GM21367 (cell line): Measurements from ENCODE around the gene POLRMT.
"Not testable (repeated sequence)": the region's sequence is repeated elsewhere in the genome, so short reads cannot be mapped to it uniquely, and the experiment has no call there.

Source experiments
- ATAC-seq: cut with Tn5 transposase; IDR thresholded peaks from one replicate; pipeline ENCODE4 v1.9.1; 2021; ENCODE audit not compliant: unreplicated experiment

The POLRMT gene

DNA sequence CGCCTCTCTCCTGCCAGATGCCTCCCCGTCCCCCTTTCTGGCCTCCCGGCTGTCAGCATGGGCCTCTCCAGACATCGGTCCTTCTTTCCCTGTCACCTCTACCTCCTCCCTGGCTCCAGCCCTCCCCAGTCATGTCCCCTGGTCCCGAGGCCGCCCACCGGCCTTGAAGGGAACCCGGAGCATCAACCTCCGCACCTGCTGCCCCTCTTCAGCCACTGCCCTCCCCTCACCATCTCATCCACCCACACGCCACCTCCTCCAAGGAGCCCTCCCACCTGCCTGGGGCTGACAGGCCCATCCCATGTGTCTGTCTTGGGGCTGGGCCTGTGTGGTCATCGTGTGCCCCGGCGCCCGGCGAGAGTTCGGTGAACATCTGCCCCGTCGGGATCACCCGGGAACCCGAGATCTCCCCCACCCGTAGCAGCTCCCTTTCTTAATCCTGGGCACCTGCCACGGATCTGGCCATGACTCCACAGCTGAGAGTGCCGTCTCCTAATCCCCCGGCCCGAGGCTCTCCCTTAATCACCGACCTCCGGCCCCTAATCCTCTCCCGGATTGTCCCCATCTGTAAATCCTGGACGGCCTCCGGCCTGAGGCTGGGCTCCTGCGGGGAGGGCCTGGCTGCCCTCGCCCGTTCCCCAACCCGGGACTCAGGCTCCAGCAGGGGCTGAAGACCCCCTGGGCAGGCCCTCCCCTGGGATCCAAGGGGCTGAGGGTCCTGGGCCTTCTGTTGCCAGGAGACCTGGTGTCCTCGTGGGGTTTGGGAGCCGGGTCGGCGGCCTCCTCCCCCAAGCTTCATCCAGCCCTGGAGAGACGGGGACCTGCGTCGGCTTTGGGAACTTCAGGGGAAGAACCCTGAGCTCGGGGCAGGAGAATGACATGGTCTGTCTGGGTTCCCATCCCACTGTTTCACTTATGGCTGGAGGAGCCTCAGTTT is 37.7 kb downstream of the POLRMT start:
- ATAC-seq: no peak

DNA sequence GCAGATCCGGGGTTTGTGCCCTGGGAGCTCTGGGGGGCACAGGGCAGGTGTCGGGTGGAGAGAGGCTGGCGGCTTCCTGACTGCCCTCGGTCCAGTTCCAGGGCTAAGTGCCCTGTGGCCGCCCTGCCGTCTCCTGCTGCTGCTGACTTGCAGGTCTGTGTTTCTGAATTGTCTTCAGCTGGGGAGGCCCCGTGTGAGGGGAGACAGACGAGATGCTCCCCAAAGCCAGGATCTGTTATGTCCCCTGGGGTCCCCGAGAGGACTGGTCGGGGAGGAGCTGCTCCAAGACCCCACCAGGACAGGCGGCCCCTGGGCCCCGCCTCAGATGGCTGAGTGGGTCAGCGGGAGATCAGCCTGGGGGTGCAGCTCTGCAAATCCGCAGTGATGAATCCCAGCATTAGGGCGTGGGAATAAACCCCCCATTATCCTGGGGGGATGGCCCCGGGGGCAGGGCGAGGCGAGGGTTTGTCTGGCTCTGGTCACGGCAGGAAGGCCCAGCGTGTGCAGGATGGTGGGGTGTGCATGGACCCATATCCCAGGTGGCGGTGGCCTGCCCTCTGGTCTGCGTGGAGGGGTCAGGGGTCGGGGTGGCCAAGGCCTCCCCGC is 39.0 kb downstream of the POLRMT start:
- ATAC-seq: no peak

DNA sequence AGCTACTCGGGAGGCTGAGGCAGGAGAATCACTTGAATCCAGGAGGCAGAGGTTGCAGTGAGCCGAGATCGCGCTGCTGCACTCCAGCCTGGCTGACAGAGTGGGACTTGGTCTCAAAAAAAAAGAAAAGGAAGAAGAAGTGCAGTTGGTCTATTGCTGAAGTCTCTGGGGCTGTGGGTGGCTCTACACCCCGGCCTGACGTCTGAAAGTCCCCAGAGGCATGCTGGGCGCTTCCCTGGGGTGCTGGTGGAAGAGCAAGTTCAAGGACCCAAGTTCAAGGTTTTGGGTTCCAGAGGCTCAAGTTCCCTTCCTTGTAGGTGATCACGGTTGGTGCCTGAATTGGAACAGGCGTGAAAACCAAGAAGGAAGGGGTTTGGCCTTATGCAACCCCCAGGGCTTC is 39.8 kb downstream of the POLRMT start:
- no peak for ATAC-seq

DNA sequence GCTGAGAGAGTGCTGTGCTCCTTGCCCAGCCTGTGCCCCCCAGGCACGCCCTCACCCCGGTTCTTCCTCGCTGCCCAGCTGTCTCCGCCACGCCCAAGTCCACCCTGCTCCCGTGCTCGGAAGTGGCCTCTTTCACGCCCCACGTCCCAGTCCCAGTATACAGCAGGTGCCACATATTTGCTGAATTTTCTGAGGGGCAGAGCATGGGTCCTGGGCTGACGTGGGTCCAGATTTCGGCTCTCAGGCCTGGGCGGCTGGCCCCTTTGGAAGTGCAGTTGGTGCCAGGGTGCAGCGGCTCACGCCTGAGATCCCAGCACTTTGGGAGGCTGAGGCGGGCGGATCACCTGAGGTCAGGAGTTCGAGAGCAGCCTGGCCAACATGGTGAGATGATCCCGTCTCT is 40.3 kb downstream of the POLRMT start:
- no peak for ATAC-seq

DNA sequence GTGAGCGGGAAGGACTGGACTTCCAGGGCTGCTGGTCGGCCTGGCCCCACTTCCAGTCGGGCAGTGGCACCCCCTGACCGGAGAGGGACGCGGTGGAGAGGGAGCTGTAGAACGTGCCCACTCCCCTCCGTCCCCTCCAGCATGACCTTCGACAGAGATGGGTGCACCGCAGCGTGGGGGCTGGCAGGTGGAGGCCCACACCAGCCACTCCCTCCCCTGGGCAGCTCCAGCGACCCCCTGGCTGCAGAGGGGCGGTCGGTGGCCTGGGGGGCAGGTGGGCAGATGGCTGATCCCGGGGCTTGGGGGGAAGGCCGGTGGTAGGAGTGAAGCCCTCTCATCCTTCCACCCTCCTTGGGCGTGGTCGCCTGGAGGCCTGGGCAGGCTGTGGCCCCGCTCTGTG is 41.2 kb downstream of the POLRMT start:
- ATAC-seq: no peak

DNA sequence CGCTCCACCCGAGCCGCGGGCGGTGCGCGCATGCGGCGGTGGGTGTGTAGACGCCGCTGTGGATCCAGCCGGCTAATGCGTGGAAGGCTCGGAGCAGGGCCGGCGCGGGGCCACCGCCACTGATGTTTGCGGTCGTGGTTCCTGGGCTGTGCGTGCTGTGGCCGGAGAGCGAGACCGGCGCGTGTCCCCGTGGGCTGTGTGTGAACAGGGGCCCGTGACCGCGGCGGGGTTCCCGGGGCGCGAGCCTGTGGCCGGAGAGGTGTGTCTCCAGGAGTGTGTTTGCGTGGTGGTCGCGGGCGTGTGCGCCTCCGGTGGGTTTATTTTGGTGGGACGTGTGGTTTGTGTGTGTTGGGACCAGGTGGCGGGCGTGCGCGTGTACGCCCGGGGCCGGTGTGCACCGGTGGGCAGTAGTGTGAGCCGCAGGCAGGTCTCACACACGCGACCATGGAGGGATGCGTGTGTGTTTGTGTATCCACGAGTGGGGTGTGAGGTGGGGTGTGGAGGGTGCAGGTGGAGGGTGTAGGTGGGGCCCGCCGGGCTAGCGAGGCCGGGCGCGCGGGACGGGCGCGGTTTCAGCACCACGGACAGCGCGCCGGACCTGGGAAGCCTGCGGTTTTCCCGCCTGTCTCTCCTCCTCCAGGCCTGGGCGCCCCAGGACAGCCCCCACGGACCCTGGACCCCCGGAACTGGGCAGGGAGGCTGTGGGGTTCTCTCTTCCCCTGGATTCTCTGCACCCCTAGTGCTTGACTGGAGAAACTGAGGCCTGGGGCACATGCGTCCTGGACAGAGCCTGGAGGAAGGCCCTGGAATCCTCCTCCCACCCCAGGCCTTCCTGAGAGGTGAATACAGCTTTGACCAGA is 42.0 kb downstream of the POLRMT start:
- no peak for ATAC-seq

DNA sequence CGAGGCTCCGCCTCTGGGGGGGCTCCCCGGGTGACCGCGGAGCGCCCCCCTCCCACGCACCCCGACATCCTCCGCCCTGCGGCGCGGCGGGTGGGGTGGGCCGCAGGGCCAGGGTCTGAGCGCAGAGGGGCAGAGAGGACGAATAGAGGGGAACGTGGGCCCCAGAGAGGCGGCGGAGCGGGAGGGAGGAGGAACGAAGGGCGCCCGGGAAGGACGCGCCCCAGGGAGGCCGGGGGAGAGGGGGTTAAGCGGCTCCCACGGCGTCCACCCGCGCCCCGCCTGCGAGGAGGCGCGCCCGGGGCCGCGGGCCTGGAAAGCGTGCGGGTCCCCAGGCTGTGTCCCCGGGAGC is 42.6 kb downstream of the POLRMT start:
- no peak for ATAC-seq

DNA sequence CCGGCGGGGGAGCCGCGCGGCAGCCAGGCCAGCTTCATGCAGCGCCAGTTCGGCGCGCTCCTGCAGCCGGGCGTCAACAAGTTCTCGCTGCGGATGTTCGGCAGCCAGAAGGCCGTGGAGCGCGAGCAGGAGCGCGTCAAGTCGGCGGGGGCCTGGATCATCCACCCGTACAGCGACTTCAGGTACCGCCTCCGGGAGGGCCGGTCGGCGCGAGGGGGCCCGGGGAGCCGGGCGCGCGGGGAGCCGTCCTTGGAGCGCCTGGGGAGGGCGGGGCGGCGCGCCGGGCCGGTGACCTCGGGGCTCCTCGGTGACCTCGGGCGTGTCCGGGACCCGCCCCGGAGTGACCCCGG is 43.0 kb downstream of the POLRMT start:
- no peak for ATAC-seq

DNA sequence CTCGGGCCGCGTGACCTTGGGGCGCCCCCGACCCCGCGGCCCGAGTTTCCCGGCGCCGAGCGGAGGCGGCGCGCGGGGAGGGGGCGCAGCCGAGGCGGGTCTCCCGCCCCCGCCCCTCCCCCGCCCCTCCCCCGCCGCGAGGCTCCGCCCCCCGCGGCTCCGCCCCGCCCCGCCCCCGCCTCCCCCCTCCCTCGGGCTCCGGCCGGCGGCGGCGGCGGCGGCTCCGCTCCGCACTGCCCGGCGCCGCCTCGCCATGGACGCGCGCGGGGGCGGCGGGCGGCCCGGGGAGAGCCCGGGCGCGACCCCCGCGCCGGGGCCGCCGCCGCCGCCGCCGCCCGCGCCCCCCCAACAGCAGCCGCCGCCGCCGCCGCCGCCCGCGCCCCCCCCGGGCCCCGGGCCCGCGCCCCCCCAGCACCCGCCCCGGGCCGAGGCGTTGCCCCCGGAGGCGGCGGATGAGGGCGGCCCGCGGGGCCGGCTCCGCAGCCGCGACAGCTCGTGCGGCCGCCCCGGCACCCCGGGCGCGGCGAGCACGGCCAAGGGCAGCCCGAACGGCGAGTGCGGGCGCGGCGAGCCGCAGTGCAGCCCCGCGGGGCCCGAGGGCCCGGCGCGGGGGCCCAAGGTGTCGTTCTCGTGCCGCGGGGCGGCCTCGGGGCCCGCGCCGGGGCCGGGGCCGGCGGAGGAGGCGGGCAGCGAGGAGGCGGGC is 43.5 kb downstream of the POLRMT start, which contains the start of gene HCN2:
Gene HCN2, plus strand, starts transcription at position 189 of the 703 bp plus-strand sequence. Its CDS starts 65 bp downstream, at position 254.
- ATAC-seq: no peak

DNA sequence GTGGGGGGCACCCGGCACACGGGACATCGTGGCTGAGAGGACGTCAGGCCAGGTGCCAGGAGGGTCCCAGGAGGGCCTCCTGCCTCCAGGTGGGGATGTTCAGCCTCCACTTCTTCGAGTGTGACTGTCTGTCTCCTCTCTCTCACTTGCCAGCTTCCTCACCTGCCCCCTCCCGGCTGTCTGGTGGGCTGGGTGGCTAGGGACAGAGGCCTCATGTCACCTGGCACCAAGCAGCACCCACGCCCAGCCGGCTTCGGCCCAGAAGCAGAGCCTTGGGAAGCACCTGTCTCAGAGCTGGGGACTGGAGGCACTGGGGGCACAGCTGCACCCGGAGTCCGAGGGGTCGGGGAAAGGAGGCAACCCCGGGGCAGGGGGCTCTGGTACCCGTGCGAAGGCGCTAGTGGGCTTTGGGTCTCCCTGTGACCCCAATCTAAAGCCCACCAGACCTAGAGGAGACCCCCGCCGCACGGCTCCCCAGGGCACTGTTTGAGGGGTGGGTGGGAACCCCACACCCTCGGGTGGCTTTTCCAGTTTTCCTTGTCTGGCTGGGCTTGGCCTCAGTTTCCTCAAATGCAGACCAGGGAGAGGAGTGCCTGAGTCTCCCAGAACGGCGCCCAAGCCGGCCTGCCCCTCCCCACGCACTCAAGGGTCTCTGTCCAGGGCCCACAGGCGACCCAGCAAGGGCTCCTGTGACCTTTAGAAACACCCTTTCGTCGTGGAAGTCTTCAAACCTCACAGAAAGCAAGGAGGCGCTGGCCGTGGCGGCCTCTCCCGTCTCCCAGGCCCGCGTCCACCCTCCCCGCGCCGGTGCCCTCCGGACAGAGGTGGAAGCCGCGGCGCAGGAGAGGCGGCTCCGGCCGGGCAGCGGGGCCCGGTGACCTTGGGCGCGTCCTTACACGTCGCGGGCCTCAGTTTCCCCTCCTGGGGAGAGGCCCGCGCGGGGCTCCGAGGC is 44.3 kb downstream of the POLRMT start:
- ATAC-seq: no peak

DNA sequence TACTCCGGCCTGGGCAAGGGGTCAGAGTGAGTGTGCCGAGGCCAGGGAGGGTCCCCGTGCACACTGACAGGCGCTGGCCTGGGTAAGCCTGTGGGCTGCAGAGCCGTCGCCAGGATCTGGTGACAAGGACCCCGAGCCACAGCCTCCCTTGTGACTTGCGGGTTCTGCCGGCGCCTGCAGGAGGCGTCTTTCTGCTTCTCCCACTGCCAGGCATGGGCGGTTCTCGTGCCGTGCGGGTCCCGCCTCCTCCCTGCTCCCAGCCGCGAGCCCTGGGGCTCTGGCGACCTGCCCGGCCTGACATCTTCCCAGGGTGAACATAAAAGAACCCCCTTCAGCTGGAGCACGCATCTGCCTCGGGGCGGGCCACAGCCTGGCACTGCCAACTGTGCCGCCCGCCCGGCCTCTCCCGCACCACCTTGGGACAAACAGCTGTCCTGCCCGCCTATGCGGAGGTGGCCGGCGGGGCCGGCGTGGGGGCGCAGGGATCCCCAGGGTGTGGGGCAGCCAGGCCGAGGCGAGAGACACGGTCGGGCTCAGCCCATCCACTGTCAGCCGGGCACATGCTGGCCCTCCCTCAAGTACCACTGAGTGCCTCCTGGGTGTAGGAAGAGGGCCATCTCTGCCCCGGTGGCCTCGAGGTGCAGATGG is 45.1 kb downstream of the POLRMT start:
- ATAC-seq: no peak

DNA sequence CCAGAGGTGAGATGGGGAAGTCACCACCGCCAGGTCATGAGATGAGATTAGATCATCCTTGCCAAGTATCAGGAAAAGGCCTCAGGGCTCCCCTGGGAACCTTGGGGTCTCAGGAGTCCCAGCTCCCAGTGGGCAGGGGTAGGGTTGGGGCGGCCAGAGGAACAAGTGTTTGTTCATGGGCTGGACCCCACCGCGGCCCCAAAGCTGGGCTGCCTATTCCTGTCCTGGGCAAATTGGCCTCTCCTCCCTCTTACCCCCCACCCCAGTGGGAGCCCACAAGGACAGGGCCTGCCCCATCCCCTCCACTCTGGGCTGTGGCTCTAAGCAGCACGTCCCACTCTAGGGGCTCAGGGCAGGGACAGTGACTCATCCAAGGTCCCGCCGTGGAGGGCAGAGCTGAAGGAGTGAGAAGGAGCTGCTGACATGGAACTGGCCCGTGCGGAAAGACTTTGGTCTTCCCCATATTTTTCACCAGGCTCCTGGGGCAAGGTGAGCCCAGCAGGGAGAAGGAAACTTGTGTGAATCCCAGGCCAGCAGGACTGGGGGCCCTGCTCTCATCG is 47.7 kb downstream of the POLRMT start:
- ATAC-seq: no peak

DNA sequence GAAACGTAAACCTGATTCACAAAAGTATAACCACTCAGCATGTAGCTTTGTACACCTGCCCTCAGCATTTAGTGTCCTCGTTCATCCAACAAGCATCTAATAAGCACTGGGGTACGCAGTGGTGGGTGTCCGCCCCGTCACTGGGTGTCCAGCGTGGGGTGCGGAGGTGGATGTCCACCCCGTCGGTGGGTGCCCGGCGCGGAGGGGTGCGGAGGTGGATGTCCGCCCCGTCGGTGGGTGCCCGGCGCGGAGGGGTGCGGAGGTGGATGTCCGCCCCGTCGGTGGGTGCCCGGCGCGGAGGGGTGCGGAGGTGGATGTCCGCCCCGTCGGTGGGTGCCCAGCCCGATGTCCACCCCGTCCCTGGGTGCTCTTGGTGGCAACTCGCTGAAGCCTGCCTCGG is 48.2 kb downstream of the POLRMT start:
- not testable (repeated sequence) for ATAC-seq

DNA sequence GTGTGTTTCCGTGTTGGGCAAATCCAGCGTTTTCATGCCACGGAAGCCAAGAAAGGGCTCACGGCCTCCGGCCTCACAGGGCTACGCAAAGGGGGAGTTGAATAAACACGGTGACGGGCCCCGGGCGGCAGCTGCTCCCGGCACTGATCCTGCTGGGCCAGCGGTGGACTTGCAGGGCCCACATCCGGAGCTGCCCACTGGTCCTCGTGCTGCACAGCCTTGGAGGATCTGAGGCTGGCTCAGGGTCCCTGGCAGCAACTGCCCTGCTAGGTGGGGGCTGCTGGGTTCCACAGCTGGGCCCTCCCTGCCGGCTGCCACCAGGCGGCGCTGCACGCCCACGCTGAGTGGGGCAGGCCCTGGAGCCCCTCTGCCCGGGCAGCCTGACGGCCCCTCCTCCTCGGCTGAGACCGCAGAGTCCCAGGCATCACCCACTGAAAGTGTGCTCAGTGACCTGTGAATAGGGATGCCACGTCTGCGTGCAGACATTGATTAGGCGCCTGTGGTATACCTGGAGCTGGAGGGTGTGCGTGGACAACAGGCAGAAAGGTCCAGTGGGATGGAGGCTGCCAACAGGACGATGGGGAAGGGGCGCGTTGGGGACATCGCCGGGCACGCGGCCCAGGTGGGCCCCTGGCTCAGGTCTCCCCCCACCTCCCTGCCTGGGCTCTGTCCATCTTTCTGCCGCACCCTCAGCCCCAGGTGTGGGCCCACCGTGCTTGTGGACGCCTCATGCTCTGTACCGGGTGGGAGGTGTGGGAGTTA is 48.9 kb downstream of the POLRMT start:
- ATAC-seq: no peak

DNA sequence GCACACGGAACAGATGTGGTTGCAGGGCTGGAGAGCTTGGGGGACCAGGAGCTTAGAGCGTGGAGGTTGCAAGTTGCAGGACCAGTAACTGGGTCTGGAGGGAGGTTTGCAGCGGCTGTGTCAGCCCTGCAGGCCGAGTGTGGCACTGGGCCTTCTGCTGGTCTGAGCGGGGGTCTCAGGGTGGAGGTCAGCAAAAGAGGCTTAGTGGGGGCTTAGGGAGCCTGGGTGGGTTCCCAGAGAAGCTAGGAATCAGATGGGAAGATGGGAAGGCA is 49.4 kb downstream of the POLRMT start:
- no peak for ATAC-seq

DNA sequence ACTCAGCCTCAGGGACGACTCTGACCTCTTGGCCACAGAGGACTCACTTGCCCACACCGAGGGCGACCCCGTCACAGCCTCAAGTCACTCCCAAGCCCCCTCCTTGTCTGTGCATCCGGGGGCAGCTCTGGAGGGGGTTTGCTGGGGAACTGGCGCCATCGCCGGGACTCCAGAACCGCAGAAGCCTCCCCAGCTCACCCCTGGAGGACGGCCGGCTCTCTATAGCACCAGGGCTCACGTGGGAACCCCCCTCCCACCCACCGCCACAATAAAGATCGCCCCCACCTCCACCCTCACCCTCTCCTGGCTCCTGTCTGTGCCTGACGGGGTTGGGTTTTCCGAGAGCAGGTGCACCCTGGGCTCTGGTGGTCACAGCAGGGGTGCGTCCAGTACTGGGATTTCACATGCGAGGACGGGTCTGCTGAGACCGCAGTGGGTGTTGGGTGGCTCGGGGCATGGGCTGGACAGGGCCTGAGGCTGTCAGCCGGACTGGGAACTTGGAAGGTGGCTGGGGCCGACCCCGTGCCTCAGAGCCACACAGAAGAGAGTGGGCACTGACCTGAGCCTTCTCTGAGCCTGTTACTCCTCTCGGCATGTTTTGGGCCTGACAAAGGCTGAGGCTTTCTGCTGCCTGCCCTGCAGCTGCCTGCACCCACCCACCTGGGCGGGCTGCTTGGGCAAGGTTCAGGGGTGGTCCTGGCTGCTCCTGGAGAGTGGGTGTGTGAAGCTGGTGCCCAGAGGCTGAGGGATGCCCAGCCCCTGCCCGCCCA is 50.0 kb downstream of the POLRMT start:
- ATAC-seq: no peak

DNA sequence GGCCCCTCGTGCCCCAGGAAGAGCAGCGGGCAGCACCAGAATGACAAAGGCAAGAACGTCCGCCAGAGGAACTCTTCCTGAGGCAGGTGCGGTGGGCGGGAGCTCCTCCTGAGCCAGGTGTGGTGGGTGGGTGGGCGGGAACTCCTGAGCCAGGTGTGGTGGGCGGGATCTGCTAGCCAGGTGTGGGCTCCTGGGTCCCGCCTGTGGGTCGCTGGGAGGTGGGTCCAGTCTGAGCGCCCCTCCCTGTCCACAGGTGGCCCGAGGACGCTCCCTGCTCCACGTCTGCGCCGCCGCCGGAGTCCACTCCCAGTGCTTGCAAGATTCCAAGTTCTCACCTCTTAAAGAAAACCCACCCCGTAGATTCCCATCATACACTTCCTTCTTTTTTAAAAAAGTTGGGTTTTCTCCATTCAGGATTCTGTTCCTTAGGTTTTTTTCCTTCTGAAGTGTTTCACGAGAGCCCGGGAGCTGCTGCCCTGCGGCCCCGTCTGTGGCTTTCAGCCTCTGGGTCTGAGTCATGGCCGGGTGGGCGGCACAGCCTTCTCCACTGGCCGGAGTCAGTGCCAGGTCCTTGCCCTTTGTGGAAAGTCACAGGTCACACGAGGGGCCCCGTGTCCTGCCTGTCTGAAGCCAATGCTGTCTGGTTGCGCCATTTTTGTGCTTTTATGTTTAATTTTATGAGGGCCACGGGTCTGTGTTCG is 50.7 kb downstream of the POLRMT start:
- no peak for ATAC-seq
